AG10803 (cell line): Measurements from ENCODE around the gene NOXRED1.
A peak's percentile ranks its signal among the peaks of the same experiment; 100 is the strongest.
"Not testable (repeated sequence)": the region's sequence is repeated elsewhere in the genome, so short reads cannot be mapped to it uniquely, and the experiment has no call there.

Experiments used
- DNase-seq: peaks from one replicate; pipeline ENCODE4 v3.0.0; 2010; ENCODE audit warnings: low read depth
- H3K4me3 ChIP-seq: 2 replicates; pipeline ENCODE4 v1.5.1; 2011; ENCODE audit warnings: mild to moderate bottlenecking, low read length, control low read depth
- TF ChIP-seq, protein P1 (sequence below): conservative IDR thresholded peaks from 2 replicates; pipeline ENCODE4 v1.5.1; 2011; ENCODE audit warnings: mild to moderate bottlenecking, low read length, control low read depth, inconsistent platforms

Gene NOXRED1

DNA sequence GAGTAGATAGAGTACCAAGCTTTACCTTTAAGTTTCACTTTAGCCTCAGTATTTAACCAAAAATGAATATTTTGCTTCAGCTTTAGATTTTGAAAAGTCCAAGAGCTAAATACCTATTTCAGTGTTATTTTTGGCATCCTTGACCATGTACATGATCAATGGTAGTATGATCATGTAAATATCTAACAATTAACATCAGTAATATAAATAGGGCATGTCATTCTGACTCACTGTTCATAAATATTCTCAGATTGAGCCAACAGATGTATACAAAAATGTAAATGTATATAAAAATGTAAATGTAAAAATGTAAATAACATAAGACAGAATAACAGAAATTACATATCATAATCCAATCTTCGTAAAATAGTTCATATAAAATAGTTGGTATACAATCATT is 15.3 kb upstream of the NOXRED1 start:
- no peak overlapping the region for H3K4me3 ChIP-seq
- DNase-seq = no peak
- TF ChIP-seq, protein P1, sequence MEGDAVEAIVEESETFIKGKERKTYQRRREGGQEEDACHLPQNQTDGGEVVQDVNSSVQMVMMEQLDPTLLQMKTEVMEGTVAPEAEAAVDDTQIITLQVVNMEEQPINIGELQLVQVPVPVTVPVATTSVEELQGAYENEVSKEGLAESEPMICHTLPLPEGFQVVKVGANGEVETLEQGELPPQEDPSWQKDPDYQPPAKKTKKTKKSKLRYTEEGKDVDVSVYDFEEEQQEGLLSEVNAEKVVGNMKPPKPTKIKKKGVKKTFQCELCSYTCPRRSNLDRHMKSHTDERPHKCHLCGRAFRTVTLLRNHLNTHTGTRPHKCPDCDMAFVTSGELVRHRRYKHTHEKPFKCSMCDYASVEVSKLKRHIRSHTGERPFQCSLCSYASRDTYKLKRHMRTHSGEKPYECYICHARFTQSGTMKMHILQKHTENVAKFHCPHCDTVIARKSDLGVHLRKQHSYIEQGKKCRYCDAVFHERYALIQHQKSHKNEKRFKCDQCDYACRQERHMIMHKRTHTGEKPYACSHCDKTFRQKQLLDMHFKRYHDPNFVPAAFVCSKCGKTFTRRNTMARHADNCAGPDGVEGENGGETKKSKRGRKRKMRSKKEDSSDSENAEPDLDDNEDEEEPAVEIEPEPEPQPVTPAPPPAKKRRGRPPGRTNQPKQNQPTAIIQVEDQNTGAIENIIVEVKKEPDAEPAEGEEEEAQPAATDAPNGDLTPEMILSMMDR = no peak

DNA sequence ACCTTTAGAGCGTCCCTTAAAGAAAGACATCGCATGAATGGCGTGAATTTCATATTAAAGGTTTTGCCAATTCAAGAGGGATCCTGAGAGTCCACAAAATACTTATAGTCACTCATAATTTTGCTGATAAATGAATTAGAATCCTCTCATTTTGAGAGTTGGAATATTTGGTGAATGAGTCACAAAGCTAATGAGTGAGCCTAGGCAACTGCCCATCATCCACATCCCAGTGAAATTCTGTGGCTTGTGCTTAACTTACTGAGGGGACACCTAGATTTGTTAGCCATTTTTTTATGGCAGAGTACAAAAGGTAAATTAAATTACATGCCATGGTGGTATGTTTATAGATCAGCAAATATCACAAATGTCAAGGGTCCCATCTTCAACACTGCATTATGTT is 12.7 kb upstream of the NOXRED1 start:
- TF ChIP-seq, protein P1 = no peak
- H3K4me3 ChIP-seq = no peak overlapping the region
- no peak for DNase-seq

DNA sequence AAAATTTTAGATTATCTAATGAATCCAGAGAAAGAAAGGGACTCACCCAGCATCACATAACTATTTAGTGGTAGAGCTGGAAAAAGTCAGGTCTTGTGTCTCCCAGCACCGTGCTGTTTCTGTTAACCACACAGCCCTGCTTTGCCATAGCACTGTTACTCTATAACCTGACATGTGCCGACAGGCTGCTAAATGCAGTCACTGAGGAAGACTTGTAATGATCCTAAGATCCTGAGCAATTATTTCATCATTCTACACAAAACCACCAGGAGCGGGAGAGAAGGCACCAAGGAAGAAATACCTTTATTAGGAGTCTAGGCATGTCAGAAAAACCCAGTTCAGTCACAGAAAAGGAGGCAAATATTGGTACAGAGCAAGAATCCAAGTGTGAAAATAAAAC is 3.1 kb upstream of the NOXRED1 start:
- no peak overlapping the region for H3K4me3 ChIP-seq
- TF ChIP-seq, protein P1 = no peak
- DNase-seq = no peak

DNA sequence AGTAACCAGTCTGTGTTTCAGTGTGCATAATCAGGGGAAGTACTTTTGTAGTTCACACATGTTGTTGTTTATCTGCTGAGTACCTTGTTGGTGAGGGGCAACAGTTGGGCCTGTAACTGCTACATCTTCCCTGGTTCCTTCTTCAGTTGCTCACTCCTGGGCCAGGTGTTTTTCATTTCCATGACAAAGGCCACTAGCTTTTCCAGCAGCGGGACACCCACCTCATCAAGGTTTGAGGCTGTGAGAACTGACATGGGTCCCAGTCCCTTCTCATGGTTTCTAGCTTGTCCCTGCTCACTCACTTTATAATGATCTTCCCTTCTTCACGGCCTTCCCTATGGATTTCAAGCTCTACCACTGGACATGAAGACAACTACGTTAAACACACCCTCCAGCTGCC is 1.5 kb upstream of the NOXRED1 start:
- no peak overlapping the region for H3K4me3 ChIP-seq
- DNase-seq = no peak
- TF ChIP-seq, protein P1 = no peak

DNA sequence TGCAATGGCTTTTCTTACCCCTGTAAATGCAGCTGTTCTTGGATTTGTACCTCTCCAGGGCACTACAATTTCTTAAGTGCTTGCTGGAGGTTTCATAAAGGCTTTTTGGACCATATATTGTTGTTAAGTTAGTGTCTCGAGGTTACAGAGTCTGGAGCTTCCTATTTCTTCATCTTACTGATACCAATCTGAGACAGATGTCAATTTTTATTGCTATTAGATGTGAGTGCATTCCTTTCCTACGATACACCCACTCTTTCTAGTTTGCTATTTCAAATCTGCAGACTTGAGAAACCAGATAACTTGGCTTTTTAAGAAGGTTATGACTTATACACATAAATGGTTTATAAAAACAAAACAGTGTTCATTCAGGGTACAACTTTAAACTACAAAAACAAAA is 2.1 kb downstream of the NOXRED1 start:
- H3K4me3 ChIP-seq = no peak overlapping the region
- TF ChIP-seq, protein P1 = no peak
- DNase-seq = peak; percentile 39

DNA sequence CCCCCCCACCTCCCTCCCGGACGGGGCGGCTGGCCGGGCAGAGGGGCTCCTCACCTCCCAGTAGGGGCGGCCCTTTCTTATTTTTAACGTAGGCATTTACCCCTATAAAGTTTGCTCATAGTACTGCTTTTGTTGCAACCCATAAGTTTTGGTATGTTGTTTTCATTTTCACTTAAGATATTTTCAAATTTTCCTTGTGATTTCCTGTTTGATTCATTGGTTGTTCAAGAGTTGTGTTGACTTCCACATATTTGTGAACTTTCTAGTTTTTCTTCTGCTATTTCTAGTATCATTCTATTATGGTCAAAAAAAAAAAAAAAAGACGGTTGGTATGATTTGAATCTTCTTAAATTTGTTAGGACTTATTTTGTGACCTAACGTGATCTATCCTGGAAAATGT is 6.5 kb downstream of the NOXRED1 start:
- DNase-seq = no peak
- H3K4me3 ChIP-seq = no peak overlapping the region
- TF ChIP-seq, protein P1 = no peak

DNA sequence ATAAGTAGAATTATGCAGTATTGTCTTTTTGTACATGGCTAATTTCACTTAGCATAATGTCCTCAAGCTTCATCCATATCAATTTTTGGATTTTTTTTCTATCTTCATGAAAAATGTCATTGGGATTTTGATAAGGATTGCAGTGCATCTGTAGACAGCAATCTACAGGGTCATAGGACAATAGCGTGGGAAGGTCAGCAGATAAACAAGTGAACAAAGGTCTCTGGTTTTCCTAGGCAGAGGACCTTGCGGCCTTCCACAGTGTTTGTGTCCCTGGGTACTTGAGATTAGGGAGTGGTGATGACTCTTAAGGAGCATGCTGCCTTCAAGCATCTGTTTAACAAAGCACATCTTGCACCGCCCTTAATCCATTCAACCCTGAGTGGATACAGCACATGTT is 7.2 kb downstream of the NOXRED1 start:
- not testable (repeated sequence) for DNase-seq

DNA sequence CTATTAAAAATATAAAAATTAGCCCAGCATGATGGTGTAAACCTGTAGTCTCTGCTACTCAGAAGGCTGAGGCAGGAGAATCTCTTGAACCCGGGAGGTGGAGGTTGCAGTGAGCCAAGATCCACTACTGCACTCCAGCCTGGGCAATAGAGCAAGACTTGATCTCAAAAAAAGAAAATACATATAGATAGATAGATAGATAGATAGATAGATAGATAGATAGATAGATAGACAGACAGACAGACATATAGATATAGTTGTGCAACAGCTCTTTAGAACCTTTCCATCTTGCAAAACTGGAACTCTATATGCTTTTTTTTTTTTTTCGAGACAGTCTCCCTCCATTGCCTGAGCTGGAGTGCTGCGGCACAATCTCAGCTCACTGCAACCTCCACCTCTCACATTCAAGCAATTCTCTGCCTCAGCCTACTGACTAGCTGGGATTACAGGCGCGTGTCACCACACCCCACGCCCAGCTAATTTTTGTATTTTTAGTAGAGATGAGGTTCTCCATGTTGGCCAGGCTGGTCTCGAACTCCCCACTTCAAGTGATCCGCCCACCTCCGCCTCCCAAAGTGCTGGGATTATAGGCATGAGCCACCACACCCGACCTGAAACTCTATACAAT is 7.8 kb downstream of the NOXRED1 start:
- not testable (repeated sequence) for DNase-seq, H3K4me3 ChIP-seq

More for the DNA sequence above, 7.2 kb downstream of the NOXRED1 start:
- not testable (repeated sequence) for H3K4me3 ChIP-seq
